K562 (cell line): ENCODE data around the gene ENDOG. TPM values are rescaled to one million over a fixed set of nuclear protein-coding genes. Genes with fewer than 3 reads are reported as not detected.

Source experiments
- FOS ChIP-seq: IDR thresholded peaks from 3 replicates; pipeline ENCODE4 v1.6.1; 2011; ENCODE audit not compliant: insufficient read length; ENCODE audit errors: extremely low read depth
- MAFK ChIP-seq: IDR thresholded peaks from 2 replicates; pipeline ENCODE4 v1.6.1; 2011; ENCODE audit warnings: low read length, improper control_type of control experiment
- RFX5 ChIP-seq: IDR thresholded peaks from 2 replicates; pipeline ENCODE4 v1.6.1; 2011; ENCODE audit warnings: low read depth, mild to moderate bottlenecking, improper control_type of control experiment, low read length
- SRSF7 ChIP-seq: fragments of 200-400 bp; formaldehyde crosslinking; optimal IDR thresholded peaks from 2 replicates; pipeline ENCODE3; 2017; ENCODE audit warnings: mild to moderate bottlenecking, low read depth, low read length
- ZBTB1 ChIP-seq: sonication (generic); formaldehyde crosslinking; IDR thresholded peaks from 2 replicates; pipeline ENCODE4 v1.8.1; 2023; ENCODE audit warnings: missing genetic modification reagents, low read depth, mild to moderate bottlenecking, borderline replicate concordance
- ZNF311 ChIP-seq: fragments of 250-450 bp; sonication (Bioruptor Pico); IDR thresholded peaks from 2 replicates; pipeline ENCODE4 v1.4.0; 2020; ENCODE audit warnings: mild to moderate bottlenecking, moderate library complexity
- polyA plus RNA-seq, 8 experiments: library from polyadenylated mRNA; depleted of rRNA in 4 of 8; stranded (reverse) in 5 of 8; unstranded in 3 of 8; fragments of >200 nt; fragmentation: Nextera tagmentation in 2 of 8; fragmentation: Illumina TruSeq in 1 of 8; extraction: Ambion mirVana in 2 of 8; extraction: Trizol in 1 of 8; gene quantifications; 2 replicates each; pipeline versions ENCODE4 v1.2.1 to v1.2.3, GENCODE V29; 2011 to 2014; ENCODE audit warnings: inconsistent platforms in 1 of 8, missing spikeins in 1 of 8
- total RNA-seq, 7 experiments: library from RNA; depleted of rRNA in 6 of 7; stranded (reverse); fragments of >200 nt in 6 of 7; fragmentation: Illumina TruSeq in 2 of 7; extraction: Trizol in 2 of 7; gene quantifications; 2 replicates each; pipeline versions ENCODE4 v1.2.1 to v1.2.3, GENCODE V29; 2011 to 2021; ENCODE audit warnings: low replicate concordance in 1 of 7
- TF ChIP-seq, protein P1 (sequence below): fragments of 200-600 bp; sonication (generic); IDR thresholded peaks from one replicate; pipeline ENCODE4 v1.6.1; 2012; ENCODE audit warnings: mild to moderate bottlenecking, low read depth, low read length, inconsistent platforms
- TF ChIP-seq, protein P2 (sequence below), 2 experiments: fragments of 450-650 bp; formaldehyde crosslinking in 1 of 2; IDR thresholded peaks; 2 replicates each; pipeline versions ENCODE4 v1.4.0 to v1.6.1; 2014 to 2020; ENCODE audit warnings: mild to moderate bottlenecking in 2 of 2, borderline replicate concordance in 1 of 2, low read depth in 1 of 2

Gene ENDOG
- total and polyA plus RNA-seq, 9 of the 15 experiments (the other 6 are each of a cell fraction or from before 2014, with no cell fraction given) = 1.2 to 91.0 (median 25.5) TPM

DNA sequence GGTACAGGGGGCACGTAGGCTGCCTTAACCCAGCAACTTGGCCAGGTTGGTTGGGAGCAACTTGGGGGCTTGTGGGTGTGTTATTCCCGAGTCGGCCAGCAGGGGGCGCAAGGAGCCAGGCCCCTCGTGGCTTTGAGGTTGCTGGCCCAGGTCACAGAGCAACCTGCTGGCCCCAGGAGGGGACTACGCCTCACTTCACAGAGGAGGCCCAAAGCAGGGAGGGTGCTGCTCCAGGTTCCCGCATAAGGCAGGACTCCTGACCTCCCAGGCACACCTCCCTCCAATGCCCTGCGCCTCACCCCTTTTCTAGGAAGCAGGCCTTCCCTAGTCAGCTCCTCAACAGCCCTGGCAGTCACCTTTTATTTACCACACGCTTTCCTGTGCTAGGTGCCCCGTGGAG lies 45.3 kb downstream of the ENDOG start (continued):
- TF ChIP-seq, protein P1, sequence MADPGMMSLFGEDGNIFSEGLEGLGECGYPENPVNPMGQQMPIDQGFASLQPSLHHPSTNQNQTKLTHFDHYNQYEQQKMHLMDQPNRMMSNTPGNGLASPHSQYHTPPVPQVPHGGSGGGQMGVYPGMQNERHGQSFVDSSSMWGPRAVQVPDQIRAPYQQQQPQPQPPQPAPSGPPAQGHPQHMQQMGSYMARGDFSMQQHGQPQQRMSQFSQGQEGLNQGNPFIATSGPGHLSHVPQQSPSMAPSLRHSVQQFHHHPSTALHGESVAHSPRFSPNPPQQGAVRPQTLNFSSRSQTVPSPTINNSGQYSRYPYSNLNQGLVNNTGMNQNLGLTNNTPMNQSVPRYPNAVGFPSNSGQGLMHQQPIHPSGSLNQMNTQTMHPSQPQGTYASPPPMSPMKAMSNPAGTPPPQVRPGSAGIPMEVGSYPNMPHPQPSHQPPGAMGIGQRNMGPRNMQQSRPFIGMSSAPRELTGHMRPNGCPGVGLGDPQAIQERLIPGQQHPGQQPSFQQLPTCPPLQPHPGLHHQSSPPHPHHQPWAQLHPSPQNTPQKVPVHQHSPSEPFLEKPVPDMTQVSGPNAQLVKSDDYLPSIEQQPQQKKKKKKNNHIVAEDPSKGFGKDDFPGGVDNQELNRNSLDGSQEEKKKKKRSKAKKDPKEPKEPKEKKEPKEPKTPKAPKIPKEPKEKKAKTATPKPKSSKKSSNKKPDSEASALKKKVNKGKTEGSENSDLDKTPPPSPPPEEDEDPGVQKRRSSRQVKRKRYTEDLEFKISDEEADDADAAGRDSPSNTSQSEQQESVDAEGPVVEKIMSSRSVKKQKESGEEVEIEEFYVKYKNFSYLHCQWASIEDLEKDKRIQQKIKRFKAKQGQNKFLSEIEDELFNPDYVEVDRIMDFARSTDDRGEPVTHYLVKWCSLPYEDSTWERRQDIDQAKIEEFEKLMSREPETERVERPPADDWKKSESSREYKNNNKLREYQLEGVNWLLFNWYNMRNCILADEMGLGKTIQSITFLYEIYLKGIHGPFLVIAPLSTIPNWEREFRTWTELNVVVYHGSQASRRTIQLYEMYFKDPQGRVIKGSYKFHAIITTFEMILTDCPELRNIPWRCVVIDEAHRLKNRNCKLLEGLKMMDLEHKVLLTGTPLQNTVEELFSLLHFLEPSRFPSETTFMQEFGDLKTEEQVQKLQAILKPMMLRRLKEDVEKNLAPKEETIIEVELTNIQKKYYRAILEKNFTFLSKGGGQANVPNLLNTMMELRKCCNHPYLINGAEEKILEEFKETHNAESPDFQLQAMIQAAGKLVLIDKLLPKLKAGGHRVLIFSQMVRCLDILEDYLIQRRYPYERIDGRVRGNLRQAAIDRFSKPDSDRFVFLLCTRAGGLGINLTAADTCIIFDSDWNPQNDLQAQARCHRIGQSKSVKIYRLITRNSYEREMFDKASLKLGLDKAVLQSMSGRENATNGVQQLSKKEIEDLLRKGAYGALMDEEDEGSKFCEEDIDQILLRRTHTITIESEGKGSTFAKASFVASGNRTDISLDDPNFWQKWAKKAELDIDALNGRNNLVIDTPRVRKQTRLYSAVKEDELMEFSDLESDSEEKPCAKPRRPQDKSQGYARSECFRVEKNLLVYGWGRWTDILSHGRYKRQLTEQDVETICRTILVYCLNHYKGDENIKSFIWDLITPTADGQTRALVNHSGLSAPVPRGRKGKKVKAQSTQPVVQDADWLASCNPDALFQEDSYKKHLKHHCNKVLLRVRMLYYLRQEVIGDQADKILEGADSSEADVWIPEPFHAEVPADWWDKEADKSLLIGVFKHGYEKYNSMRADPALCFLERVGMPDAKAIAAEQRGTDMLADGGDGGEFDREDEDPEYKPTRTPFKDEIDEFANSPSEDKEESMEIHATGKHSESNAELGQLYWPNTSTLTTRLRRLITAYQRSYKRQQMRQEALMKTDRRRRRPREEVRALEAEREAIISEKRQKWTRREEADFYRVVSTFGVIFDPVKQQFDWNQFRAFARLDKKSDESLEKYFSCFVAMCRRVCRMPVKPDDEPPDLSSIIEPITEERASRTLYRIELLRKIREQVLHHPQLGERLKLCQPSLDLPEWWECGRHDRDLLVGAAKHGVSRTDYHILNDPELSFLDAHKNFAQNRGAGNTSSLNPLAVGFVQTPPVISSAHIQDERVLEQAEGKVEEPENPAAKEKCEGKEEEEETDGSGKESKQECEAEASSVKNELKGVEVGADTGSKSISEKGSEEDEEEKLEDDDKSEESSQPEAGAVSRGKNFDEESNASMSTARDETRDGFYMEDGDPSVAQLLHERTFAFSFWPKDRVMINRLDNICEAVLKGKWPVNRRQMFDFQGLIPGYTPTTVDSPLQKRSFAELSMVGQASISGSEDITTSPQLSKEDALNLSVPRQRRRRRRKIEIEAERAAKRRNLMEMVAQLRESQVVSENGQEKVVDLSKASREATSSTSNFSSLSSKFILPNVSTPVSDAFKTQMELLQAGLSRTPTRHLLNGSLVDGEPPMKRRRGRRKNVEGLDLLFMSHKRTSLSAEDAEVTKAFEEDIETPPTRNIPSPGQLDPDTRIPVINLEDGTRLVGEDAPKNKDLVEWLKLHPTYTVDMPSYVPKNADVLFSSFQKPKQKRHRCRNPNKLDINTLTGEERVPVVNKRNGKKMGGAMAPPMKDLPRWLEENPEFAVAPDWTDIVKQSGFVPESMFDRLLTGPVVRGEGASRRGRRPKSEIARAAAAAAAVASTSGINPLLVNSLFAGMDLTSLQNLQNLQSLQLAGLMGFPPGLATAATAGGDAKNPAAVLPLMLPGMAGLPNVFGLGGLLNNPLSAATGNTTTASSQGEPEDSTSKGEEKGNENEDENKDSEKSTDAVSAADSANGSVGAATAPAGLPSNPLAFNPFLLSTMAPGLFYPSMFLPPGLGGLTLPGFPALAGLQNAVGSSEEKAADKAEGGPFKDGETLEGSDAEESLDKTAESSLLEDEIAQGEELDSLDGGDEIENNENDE = no peak
- TF ChIP-seq RFX5 (no peak), ZBTB1 (no peak), FOS (no peak), SRSF7 (no peak), ZNF311 (CRISPR knock-in tag) (no peak), MAFK (no peak)
- TF ChIP-seq, protein P2, sequence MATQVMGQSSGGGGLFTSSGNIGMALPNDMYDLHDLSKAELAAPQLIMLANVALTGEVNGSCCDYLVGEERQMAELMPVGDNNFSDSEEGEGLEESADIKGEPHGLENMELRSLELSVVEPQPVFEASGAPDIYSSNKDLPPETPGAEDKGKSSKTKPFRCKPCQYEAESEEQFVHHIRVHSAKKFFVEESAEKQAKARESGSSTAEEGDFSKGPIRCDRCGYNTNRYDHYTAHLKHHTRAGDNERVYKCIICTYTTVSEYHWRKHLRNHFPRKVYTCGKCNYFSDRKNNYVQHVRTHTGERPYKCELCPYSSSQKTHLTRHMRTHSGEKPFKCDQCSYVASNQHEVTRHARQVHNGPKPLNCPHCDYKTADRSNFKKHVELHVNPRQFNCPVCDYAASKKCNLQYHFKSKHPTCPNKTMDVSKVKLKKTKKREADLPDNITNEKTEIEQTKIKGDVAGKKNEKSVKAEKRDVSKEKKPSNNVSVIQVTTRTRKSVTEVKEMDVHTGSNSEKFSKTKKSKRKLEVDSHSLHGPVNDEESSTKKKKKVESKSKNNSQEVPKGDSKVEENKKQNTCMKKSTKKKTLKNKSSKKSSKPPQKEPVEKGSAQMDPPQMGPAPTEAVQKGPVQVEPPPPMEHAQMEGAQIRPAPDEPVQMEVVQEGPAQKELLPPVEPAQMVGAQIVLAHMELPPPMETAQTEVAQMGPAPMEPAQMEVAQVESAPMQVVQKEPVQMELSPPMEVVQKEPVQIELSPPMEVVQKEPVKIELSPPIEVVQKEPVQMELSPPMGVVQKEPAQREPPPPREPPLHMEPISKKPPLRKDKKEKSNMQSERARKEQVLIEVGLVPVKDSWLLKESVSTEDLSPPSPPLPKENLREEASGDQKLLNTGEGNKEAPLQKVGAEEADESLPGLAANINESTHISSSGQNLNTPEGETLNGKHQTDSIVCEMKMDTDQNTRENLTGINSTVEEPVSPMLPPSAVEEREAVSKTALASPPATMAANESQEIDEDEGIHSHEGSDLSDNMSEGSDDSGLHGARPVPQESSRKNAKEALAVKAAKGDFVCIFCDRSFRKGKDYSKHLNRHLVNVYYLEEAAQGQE (IDR thresholded peaks at IDR 0.05; ENCODE audit: borderline replicate concordance) = peak; percentile 84
- TF ChIP-seq, protein P2 (CRISPR knock-in tag; IDR thresholded peaks at IDR 0.05; ENCODE audit: low read depth) = no peak
